HG03442 (cell line): ENCODE results near the gene MRNIP.
"Not testable (repeated sequence)": the region's sequence is repeated elsewhere in the genome, so short reads cannot be mapped to it uniquely, and the experiment has no call there.

Experiments
- ATAC-seq: cut with Tn5 transposase; IDR thresholded peaks from one replicate; pipeline ENCODE4 v1.9.1; 2021; ENCODE audit warnings: mild to moderate bottlenecking, moderate library complexity; ENCODE audit not compliant: unreplicated experiment

Gene MRNIP

GRCh38 chr5:179872055-179872827 is 13.6 kb upstream of the MRNIP start:
- ATAC-seq = no peak

- not testable (repeated sequence) for ATAC-seq
Observed at GRCh38 chr5:179871533-179871932, 12.9 kb upstream of the MRNIP start.

GRCh38 chr5:179870952-179871351 is 12.3 kb upstream of the MRNIP start:
- ATAC-seq = no peak

- ATAC-seq = no peak
Observed at GRCh38 chr5:179870403-179870903, 11.8 kb upstream of the MRNIP start.

GRCh38 chr5:179869641-179870402 is 11.2 kb upstream of the MRNIP start:
- no peak for ATAC-seq

- ATAC-seq = no peak
Observed at GRCh38 chr5:179869101-179869500, 10.5 kb upstream of the MRNIP start.

- ATAC-seq = no peak
Observed at GRCh38 chr5:179868541-179868940, 9.9 kb upstream of the MRNIP start.

GRCh38 chr5:179867476-179867875 is 8.9 kb upstream of the MRNIP start:
- no peak for ATAC-seq

- ATAC-seq = no peak
Observed at GRCh38 chr5:179867079-179867465, 8.5 kb upstream of the MRNIP start.

GRCh38 chr5:179866241-179867078 is 7.8 kb upstream of the MRNIP start:
- ATAC-seq = no peak

GRCh38 chr5:179865491-179866240 is 7.0 kb upstream of the MRNIP start:
- no peak for ATAC-seq

- ATAC-seq = no peak
Observed at GRCh38 chr5:179864686-179865085, 6.1 kb upstream of the MRNIP start.

- ATAC-seq = no peak
Observed at GRCh38 chr5:179863449-179864085, 5.0 kb upstream of the MRNIP start.

- no peak for ATAC-seq
Observed at GRCh38 chr5:179862891-179863290, 4.3 kb upstream of the MRNIP start.

- ATAC-seq = no peak
Observed at GRCh38 chr5:179862296-179862695, 3.7 kb upstream of the MRNIP start.

- no peak for ATAC-seq
Observed at GRCh38 chr5:179860301-179860700, 1.7 kb upstream of the MRNIP start.

- peak; percentile 38 for ATAC-seq
Observed at GRCh38 chr5:179858241-179858585, 404 bp downstream of the MRNIP start.

- no peak for ATAC-seq
Observed at GRCh38 chr5:179854356-179854755, 4.3 kb downstream of the MRNIP start.

- ATAC-seq = peak; percentile 78
Observed at GRCh38 chr5:179852993-179853547, 5.5 kb downstream of the MRNIP start.

GRCh38 chr5:179841621-179842020 is 17.0 kb downstream of the MRNIP start:
- ATAC-seq = no peak
